Activated T-cell treated with anti-CD3 and anti-CD28 coated beads for 4 hours (primary cell): ENCODE data around the gene ANKRD27.
"Not testable (repeated sequence)": the region's sequence is repeated elsewhere in the genome, so short reads cannot be mapped to it uniquely, and the experiment has no call there.

ENCODE experiments used
- DNase-seq: peaks from one replicate; pipeline ENCODE4 v3.0.0-alpha.2; 2020

The ANKRD27 gene

DNA sequence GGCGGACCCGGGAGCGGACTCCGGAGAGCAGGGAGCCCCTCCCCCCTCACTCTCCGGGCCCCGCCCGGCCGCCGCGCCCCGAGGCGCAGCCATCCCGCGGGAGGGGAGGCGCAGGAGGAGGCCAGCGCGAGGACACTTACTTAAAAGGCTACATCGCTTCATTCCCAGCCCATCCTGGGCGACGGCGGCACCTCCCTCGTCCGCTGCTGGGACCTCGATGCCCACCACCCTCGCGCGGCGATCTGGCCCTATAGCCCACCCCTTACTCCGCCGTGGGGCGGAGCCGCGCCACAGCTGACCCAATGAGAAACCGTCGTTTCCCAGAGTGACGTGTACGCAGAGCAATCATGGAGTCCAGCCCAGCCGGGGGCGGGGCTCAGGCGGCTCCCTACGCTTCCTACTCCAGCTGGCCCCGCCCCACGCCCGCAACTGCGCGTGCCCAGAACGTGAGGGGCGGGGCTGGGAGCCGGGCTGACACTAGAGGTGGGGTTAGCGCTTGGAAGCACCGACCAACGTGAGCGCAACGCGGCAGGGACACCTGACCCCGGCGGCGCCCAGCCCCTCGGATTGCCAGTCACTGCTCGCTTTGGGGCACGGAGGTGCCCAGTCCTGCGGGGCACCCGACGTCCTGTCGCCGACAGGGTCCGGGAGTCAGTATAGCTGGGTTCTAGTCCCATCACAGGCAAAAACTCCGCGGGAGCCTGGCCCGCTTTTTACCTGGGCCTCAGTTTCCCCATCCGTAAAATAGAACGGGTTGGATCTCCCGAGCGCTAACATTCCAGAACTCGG, at the start of gene ANKRD27:
TSS of gene ANKRD27 (minus strand) at position 250 of the 789 bp plus-strand sequence. CDS start 16,165 bp downstream, outside the sequence.
- peak; percentile 97 for DNase-seq

- DNase-seq: no peak
These were observed 45.9 kb upstream of the ANKRD27 start for GRCh38 chr19:32720936-32721250.

GRCh38 chr19:32720216-32720935, 45.4 kb upstream of the ANKRD27 start:
- DNase-seq: no peak

- no peak for DNase-seq
These were observed 44.7 kb upstream of the ANKRD27 start, which contains the start of gene TDRD12 for GRCh38 chr19:32719611-32720059. TSS of gene TDRD12 (plus strand) at chr19:32719767. CDS start at chr19:32720073, 306 bp downstream.

DNA sequence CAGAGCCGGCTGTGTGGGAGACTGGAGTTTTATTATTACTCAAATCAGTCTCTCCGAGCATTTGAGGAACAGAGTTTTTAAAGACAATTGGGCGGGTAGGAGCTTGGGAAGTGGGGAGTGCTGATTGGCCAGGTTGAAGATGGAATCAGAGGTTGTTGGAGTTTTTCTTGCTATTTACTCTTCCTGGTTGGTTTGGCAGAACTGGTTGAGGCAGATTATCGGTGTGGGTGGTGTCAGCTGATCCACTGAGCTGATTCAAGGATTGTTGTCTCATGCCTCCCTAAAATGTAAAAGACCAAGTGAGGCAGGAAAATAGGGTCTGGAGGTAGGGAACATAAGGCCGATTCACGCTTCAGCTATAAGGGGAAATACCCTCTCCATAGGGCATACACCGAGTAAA, 43.3 kb upstream of the ANKRD27 start:
- no peak for DNase-seq

- no peak for DNase-seq
These were observed 42.5 kb upstream of the ANKRD27 start for GRCh38 chr19:32717496-32717895.

DNA sequence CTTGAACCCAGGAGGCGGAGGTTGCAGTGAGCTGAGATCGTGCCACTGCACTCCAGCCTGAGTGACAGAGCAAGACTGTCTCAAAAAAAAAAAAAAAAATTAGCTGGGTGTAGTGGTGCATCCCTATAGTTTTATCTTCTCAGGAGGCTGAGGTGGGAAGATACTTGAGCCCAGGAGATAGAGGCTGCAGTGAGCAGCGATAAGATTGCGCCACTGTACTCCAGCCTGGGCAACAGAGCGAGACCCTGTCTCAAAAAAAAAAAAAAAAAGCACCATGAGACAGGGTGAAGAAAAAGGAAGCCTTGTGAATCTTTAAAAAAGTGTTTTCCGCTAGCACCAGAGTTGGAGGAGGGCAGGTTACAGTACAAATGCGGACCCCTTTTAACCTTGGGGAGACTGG, 41.2 kb upstream of the ANKRD27 start:
- not testable (repeated sequence) for DNase-seq

- DNase-seq: no peak
These were observed 36.8 kb upstream of the ANKRD27 start for GRCh38 chr19:32711747-32712146.

DNA sequence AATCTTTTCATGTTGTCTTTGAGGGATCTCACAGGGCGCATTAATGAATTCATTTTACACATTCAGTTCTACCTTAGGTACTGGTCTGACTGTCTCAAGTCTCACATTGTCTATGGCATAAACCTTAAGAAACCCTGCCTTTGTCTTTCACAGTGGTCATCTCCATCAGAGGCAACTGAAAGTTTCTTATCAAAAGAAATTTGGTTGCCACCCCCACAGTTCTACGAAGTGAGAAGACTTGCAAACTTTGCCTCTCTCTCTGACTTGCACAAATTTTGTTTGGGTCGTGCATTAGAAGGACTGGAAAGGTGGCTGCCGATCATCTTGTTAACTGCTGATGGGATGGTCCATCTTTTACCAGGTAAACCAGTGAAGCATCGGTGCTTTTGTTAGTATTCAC, 34.1 kb upstream of the ANKRD27 start:
- no peak for DNase-seq

GRCh38 chr19:32708457-32708856, 33.5 kb upstream of the ANKRD27 start:
- DNase-seq: peak; percentile 30

GRCh38 chr19:32704006-32704405, 29.0 kb upstream of the ANKRD27 start:
- DNase-seq: not testable (repeated sequence)

DNA sequence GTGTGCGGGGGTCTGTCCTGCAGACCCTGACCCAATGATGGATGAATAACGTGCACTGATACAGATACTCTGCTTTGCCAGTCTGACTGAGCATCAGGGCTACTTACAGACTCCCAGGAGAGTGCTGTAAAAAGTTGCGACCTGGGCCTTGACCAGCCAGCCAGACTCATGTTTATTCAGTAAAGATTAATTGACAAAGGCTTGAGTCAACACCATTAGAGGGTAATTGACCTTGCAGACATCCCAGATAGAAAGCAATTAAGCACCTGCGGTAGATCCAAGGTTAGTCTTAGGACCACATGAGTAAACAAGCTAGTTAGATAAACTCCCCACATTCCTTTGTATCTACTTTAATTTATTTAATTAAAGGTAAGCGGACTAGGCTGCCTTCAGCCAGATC, 27.0 kb upstream of the ANKRD27 start:
- no peak for DNase-seq

DNA sequence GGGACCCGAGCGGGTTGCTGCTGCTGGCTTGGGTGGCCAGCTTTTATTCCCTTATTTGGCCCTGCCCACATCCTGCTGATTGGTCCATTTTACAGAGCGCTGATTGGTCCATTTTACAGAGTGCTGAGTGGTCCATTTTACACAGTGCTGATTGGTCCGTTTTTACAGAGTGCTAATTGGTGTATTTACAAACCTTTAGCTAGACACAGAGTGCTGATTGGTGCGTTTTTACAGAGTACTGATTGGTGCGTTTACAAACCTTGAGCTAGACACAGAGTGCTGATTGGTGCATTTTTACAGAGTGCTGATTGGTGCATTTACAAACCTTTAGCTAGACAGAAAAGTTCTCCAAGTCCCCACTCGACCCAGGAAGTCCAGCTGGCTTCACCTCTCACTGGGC, 25.1 kb upstream of the ANKRD27 start:
- not testable (repeated sequence) for DNase-seq

GRCh38 chr19:32696771-32697170, 21.8 kb upstream of the ANKRD27 start:
- not testable (repeated sequence) for DNase-seq

DNA sequence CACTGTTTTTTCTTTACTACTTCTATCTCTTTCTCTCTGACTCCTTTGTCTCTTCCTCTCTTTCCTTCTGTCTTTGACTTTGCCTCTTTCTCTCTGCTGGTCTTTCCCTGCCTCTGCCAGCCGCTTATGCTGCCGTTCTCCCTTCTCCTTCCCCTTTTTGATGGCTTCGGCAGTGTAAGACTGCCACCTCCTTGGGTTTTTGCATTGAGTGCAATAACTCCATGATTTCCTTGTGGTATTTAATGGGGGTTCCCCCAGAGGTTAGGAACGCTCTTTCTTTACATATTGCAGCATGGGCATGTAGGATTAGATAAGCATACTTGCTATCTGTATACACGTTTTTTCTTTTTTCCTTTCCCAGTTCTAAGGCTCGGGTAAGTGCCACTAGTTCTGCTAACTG, 20.5 kb upstream of the ANKRD27 start:
- not testable (repeated sequence) for DNase-seq

- not testable (repeated sequence) for DNase-seq
These were observed 19.9 kb upstream of the ANKRD27 start for GRCh38 chr19:32694851-32695250.

GRCh38 chr19:32694316-32694715, 19.3 kb upstream of the ANKRD27 start:
- not testable (repeated sequence) for DNase-seq

- DNase-seq: not testable (repeated sequence)
These were observed 18.4 kb upstream of the ANKRD27 start for GRCh38 chr19:32693151-32694108.

DNA sequence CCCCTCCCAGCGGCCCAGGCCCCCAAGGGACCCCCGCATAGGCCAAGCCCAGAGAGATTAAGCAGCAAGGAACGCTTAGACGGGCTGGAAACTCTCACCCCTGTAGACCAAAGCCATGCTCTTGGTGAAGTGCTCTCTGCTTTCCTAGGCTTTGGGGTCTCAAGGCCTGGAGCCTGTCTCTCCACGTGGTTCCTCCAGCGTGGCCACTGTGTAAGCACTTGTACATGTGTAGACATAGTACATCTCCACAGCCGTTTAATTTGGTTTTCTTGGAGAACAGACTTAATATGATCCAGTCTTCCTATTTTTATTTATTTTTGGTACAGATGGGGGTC, 17.7 kb upstream of the ANKRD27 start:
- no peak for DNase-seq

- no peak for DNase-seq
These were observed 17.2 kb upstream of the ANKRD27 start for GRCh38 chr19:32691952-32692726.

DNA sequence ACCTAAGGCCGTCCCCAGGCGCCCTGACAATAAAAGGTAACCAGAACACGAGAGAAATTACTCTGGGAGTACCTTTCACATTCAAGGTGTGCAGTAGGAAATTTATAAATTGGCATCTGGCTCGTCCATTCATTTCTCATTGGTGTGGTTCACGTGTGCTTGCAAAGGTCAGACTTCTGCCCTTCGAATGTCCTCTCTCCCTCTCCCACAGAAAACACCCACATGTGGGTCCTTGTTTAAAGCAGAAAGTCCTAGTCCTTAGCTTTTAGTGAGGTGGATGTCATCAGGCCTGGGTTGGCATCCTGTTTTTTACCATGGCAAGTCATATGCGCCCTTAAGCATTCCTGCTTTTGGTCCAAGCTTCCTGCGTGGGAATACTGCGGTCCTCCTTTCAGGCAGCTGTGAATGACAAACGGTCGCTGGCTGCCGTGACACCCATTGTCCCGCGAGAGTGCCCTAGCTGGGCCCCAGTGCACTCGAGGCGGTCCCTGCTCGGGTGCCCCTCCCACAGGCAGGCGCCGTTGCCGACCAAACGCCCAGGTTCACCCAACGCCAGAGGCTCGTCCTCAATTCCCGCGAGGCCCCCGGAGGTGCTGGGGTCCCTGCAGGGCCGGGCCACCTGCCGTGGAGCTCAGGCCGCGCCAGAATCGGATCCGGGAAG, 16.4 kb upstream of the ANKRD27 start, which contains the start of gene NUDT19:
TSS of gene NUDT19 (plus strand) at position 531 of the 661 bp plus-strand sequence. CDS start 140 bp downstream, outside the sequence.
- DNase-seq: peak; percentile 61
